GM18505 (cell line): Measurements from ENCODE around the gene ZSCAN20.

Experiments
- ATAC-seq: cut with Tn5 transposase; IDR thresholded peaks from one replicate; pipeline ENCODE4 v1.9.1; 2021; ENCODE audit not compliant: unreplicated experiment
- POLR2A ChIP-seq: IDR thresholded peaks from 4 replicates; pipeline ENCODE4 v1.6.1; 2011; ENCODE audit warnings: borderline replicate concordance; ENCODE audit not compliant: insufficient read depth, insufficient read length; ENCODE audit errors: extremely low read depth

ZSCAN20 gene

DNA sequence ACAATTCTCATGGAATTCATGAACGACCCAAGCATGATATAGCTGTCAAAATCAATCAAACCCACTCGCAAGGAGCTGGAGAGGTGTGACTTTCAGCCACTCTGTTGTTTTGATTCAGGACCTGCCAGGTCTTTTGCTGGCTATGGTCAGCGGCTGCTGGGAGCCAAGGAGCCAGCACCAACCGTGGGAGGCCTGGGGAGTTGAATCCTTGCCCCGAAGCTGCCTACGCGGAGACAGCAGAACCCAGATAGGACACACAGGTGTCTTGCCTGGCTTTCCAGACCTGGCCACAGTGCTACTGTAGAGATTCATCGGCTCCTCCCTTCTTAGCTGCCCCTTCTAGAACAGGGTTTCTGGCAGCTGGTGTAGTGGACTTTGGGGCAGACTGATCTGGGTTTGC is 42.7 kb downstream of the ZSCAN20 start:
- no peak for TF ChIP-seq POLR2A
- no peak for ATAC-seq

DNA sequence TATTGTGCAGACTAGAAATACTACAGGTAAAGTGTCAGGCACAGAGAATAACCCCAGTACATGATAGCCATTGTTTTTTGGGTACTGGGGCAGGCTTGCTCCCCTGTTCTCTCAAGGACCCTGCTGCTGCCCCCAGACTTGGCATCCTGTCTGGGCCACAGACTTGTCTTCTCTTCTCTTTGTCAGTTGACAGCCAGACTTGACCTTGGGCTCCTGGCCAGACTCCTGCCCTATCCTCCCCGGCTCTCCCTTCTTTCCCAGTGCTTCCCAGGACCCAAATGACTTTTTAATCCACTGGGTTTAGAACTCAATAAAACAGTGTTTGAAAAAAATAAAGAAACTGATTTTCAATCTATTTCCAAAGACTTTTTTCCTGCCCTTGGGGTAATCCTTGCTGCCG is 43.2 kb downstream of the ZSCAN20 start:
- TF ChIP-seq POLR2A = no peak
- ATAC-seq = no peak

DNA sequence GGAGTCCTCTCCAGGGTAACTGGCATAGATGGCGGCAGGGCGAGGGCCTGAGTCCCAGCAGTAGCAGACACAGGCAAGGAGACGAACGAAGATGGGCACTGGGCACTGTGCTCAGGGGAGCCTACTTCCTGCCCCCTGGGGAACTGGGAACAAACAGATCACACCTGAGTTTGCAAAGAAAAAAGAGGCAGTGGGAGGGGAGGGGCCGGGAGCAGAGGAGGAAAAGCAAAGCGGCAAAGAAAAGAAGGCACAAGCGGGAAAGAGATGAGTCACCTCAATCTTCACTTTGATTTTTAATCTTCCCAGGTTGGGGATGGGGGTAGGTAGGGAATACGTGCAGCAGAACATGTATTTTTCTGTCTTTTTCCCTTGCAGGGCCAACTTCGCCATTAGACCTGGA is 44.0 kb downstream of the ZSCAN20 start:
- no peak for ATAC-seq
- TF ChIP-seq POLR2A = no peak

DNA sequence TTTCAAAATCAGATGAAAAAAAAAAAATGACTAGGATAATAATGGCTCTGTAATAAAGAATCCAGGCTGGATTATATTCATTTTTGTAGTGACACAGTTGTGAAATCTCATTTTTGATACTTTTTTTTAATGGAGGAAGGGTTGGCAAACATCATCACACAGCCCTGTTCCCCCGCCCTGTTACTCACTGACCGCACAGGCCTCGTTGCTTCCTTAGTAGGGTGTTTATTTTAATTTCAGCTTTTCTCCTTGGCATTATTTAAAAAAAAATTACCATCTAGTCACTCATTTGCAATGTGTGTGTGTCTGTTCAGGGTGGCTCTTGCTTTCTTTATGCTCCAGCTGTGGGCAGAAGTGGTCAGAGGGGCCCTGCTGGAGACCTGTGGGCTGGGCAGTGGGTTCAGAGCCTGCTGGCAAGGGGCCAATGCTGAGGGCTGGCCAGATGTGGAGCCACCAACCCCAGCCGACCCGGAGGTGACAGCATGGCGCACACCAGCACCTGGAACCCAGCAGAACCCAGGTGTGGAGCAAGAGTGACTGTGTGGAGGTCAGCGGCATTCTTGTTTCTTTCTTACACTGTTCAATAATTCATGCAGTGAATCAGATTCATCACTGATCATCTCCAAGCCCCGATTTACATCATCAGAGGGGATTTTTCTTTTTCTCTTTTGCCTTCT is 44.6 kb downstream of the ZSCAN20 start:
- no peak for TF ChIP-seq POLR2A
- ATAC-seq = no peak

DNA sequence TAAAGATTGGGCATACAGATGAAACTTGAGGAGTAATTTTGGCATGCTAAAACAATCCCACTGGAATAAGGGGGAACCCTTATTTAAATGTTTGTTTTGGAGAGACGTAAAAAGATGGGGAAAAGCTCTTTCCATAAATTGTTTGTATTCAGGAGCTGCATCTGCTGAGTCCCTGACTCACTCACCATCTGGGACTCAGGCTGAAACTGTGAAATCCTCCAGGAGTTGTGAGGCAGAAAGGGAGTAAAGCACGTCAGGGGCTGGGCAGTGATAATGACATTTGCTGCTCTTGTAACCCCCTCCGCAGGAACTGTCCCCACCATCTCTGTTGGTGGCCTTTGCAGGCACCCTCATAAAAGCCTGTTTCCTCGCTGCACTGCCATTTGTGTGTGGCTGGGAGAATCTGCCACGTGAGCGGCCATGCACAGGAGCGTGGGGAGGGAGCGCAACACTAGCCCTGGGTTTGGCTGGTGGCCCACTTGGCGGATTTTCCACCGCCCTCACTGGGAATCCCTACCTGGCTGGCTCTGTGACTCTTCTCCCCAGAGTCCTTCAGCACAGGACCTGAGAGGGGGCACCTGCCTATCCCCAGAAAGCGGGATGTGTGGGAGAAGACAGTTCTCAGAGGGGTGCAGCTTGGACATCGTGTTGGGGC is 45.3 kb downstream of the ZSCAN20 start:
- TF ChIP-seq POLR2A = no peak
- no peak for ATAC-seq

DNA sequence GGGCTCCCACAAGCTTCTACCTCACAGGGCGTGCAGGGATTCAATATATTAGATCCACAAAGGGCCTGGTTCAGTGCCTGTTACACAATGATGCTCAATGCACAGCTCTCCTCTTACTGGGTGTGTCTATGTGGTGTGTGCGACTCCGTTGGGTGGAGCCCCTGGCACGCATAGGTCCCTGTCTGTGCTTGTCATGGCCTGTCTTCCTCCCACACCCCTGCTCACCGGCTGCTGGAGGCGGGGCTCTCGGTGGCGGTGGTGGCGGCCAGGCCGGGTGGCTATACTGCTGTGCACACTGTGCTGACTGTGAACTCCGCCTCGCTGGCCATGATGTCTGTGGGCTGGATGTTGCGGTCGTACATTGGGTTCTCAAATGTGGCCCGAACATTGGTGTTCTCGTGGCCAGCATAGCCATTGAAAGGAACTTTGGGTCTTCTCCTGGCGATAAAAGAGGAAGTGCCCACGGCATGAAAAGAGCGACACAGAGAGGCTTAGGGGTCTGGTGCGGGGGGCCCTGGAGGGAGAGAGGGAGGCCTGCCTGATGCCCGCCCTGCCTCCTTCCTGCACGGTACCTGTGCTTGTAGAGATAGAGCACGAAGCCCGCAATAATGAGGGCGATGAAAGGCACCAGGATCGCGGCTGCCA is 46.9 kb downstream of the ZSCAN20 start:
- ATAC-seq = no peak
- TF ChIP-seq POLR2A = no peak

DNA sequence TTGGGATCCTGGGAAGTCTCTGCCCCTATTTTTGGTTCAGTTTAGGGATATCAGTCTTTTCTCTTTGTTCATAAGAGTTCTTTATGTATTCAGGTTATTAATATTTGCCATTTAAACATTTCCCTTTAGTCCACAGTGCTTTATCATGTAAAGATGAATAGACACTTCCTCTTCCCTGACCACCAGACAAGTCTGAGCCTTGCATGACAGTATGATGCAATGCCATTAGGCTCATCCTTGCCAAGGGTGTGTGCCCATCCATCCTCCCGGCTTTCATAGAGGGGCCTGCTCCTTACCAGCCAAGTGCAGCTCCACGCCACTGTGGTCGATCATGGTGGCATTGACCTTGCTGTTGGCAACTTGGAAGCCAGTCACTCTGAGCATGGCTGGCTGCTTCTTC is 52.1 kb downstream of the ZSCAN20 start:
- no peak for TF ChIP-seq POLR2A
- ATAC-seq = no peak

DNA sequence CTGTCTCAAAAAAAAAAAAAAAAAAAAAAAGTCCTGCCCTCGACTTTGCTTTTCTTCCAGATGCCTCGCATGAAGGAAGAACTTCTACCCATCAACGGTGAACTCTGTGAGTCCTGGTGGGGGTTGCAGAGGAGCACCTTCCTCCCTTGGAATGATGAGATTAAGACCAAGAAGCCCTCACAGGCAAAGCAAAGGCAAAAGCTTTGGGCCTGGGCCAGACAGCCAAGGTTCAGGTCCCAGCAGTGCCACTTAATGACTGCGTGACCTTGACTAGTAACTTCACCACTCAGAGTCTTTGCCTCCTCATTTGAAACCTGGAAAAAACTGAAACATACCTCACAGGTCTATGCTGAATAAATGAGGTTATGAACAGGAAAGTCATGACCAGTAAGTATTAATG is 55.5 kb downstream of the ZSCAN20 start:
- ATAC-seq = no peak
- TF ChIP-seq POLR2A = no peak

DNA sequence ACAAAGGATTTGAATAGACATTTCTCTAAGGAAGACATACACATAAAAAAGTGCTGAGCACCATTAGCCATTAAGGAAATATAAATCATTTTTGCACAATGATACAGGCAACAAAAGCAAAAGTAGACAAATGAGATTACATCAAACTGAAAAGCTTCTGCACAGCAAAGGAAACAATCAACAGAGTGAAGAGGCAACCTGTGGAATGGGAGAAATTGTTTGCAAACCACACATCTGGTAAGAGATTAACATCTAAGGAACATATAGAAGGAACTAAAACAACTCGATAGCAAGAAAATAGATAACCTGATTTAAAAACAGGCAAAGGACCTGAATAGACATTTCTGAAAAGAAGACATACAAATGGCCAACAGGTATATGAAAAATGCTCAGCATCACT is 57.5 kb downstream of the ZSCAN20 start:
- TF ChIP-seq POLR2A = no peak
- no peak for ATAC-seq

DNA sequence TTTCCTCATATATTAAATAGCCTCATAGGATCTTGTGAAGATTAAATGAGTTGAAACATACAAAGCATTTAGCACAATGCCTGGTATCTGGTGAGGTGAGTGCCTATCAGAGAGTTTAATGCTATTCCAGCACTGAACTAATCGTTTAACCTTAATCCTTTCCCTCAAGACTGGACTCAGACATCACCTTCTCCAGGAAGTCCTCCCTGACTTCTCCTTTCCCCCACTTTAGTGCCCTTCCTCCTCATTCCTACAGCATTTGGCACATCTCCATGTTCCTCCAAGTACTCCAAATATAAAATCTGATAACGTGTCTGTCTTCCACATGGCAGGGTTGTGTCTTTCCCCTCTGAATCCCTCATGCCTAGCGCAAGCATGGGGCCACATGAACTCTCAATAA is 59.8 kb downstream of the ZSCAN20 start:
- TF ChIP-seq POLR2A = no peak
- no peak for ATAC-seq

DNA sequence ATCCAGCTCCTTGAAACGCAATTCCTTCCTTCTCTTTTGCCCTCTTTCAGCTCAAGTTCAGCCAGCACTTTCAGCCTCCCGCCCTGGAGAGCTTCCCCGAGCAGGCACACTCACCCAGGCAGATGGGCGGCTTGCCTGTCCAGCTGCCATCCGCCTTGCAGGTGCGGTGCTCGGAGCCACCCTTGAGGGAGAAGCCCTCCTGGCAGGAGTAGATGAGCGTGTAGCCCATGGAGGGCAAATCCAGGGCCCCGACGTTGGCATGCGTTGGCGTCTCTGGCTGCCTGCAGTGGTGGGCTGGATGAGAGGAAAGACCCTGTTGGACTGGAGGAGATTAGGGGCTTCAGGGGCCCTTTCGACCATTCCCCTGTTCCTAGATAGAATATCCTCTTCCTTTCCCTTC is 60.5 kb downstream of the ZSCAN20 start:
- ATAC-seq = no peak
- TF ChIP-seq POLR2A = no peak

DNA sequence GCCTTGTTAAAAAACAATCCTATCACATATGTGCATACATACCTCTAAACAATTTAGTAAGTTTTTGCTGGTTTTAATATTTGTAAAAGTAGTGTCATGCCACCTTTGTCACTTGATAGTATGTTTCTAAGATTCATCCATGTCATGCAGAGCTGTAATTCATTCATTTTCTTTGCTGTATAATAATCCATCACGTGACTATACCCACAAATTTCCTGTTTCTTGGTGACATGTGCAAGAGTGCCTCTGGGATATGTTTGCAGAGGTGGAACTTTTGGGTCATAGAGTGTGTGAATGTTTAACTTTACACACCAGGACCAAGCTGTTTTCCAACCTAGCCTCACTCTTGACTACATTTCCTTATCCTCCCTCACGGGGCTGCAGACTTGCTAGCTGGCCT is 62.9 kb downstream of the ZSCAN20 start:
- no peak for ATAC-seq

DNA sequence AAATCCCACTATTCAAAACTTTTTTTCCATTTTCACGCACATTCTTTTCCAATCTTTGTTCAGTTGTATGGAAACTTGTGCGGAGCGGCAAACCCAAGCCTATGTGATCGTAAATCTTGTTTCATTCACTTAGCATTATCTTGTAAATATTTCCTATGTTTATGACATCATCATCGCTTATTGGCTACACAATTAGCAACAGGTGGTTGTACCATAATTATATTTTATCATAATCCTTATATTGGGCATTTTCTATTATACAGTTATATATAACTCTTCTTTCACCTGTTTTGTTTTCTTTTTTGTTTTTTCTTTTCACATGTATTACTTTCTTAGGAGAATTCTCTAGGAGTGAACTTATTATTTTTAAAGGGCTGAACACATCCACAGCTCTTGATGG is 65.4 kb downstream of the ZSCAN20 start:
- ATAC-seq = no peak
- TF ChIP-seq POLR2A = no peak

More for the DNA sequence above, 62.9 kb downstream of the ZSCAN20 start:
- no peak for TF ChIP-seq POLR2A

DNA sequence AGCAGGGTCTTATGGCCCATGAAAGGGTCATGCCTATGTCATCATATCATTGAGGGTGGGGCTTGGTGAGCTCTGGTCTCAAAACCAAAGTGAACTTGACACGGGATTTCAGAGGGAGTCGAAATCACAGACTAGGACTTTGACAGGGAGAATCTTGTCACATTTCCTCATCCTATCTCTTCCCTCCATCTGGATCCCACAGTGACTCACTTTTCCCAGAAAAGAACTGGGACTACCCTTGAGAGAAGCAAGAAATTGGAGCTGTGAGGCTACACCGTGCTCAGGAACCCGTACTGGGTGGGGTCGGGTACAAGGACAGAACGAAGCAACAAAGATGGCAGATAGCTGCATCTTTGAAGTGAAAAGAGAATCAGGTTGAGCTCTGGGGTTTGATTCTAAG is 69.5 kb downstream of the ZSCAN20 start:
- ATAC-seq = no peak
- no peak for TF ChIP-seq POLR2A
